Embryonic facial prominence (tissue), 1 donor: ENCODE measurements around the gene TMEM39B.
"Not testable (repeated sequence)": the region's sequence is repeated elsewhere in the genome, so short reads cannot be mapped to it uniquely, and the experiment has no call there.

Source experiments
- DNase-seq: peaks from one replicate; pipeline ENCODE4 v3.0.0-alpha.2; 2016; ENCODE audit errors: extremely low spot score

TMEM39B gene

DNA sequence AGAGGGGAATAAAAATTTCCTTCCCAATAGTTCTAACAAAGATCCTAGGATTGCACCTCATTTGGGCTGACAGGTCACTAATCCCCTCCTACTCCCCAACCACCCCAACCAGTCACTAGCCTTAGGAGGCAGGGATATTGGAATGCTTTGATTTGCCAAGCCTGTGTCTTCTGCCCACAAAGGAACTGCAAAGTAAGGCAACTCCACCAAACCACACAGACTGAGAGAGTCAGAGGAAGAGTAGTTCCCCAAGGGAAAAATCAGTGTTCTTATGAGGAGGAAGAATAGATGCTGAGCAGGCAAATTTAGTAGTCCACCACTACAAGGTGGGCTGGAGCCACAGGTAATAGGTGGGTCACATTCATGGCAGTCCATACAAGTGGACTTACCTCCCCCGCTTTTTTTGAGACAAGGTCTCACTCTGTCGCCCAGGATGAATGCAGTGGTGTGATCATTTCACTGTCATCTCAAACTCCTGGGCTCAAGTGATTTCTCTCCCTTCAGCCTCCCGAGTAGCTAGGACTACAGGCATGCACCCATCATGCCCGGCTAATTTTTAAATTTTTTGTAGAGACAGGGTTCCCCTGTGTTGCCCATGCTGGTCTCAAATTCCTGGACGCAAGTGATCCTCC is 3.7 kb upstream of the TMEM39B start:
- DNase-seq: no peak

DNA sequence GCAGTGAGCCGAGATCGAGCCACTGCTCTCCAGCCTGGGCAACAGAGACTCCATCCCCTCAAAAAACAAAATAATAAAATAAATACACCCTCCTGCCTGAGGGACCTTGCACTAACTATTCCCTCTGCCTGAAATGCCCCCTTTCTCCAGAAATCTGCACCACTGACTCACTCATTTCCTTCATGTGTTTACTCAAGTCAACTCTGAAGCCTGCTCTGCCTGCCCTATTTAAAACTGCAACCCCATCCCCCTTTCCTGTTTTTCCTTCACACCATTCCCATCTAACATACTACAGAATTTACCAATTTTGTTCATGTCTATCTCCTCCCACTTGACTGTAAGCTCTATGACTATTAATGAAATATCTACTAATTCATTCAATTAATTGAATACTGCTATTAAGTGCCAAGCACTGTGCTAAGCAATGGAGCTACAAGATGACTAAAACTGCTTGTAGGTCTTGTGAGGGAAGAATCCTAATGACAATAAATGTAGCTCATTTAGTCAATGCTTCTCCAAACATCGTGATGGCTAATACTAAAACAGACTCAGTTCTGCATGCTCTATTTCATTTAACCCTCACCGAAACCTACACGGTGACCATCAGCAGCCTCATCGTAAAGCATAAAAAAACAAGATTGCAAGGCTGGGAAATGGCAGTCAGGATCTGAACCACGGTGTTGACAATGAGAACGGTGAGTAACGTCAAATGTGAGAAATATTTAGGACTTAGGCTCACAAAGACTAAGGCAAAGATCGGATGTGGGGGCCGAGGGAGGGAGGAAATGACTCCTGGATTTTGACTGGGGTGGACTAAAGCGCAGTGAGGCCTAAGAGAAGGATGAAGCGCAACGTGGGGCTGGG is 749 bp upstream of the TMEM39B start:
- no peak for DNase-seq

DNA sequence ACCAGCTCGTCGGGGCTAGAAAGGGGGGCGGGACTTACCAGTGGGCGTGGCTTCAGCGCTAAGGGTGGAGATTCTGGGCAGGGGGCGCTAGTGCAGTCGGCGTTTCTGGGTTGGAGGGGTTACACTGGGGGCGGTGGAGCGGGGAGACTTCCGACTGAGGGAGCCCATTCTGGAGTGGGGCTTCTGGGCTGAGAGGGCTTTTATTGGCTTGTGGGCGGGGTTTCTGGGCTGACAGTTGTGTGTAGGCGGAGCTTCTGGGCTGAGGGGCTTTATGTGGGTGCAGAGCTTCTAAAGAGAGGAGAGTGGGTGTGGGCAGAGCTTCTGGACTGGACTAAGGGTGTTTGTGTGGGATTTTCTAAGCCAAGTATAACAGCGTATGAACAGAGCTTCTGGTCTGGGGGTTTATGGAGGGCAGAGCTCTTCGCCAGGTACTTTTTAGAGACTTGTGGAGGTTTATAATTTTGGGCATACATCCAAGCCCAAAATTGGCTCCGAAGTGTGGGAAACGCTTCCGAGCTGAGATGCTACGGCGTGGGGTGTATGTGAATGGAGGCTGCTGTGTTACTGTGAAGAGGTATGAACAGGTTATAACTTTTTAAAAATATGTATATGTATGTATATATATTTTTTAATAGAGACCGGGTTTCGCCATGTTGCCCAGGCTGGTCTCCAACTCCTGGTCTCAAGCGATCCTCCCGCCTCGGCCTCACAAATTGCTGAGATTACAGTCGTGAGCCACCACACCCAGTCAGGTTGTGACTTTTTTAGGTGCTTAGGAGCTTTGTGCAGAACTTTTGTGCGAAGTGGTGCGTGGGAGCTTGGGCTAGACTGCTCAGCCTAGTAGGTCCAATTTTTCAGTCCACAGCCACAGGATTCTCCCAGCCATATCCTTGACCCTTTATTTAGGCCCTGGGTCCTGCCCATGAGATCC is 825 bp downstream of the TMEM39B start:
- DNase-seq: peak; percentile 90

DNA sequence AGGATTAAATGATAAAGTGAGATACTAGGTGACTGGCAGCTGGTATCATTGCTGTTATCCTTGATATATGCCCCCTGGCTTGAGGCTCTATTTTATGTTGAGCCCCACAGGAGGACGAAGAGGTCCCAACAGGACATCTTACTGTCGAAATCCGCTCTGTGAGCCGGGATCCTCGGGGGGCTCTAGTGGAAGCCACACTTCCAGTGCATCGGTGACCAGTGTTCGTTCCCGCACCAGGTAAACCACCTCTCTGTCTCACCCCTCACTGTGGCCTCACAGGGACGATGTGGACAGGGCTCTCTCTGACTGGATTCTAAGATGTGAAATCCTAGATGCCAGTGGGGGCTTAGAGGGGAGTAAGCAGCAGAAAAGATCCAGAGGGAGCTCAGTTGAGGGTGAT is 2.1 kb downstream of the TMEM39B start:
- no peak for DNase-seq

DNA sequence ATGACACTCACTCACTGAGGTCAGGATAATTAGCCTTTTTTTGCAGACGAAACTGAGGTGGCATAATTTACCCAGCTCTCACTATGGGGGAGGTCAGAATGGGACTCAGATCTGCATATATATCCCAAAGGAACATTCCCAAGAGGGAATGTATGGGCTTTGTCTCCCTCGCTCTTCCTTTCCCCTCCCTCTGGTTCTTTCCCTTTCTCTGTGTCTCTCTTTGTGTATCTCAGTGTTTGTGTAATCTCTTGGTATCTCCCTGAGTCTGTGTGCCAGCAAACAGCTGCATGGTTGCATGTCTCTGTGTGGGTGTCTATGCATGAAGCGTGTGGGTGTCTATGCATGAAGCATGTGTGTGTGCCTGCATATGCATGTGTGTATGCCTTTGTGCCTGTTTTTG is 4.7 kb downstream of the TMEM39B start:
- no peak for DNase-seq

DNA sequence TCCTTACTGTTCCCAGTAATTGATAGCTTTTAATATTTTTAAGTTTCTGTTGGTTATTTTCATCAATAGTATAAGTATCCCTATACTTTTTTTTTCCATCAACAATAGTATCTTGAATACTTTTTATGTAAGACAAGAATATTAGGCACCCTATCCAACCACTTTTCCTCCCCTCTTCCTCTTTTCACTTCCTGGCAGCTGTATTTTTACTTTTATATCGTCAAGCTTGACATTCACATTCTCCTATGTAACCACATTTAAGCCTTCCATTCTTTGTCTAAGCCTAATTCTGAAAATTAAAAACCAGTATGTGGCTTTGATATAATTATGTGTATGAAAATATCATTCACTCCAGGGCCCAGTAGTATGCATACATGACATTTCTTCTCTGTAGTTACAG is 9.3 kb downstream of the TMEM39B start:
- DNase-seq: no peak

DNA sequence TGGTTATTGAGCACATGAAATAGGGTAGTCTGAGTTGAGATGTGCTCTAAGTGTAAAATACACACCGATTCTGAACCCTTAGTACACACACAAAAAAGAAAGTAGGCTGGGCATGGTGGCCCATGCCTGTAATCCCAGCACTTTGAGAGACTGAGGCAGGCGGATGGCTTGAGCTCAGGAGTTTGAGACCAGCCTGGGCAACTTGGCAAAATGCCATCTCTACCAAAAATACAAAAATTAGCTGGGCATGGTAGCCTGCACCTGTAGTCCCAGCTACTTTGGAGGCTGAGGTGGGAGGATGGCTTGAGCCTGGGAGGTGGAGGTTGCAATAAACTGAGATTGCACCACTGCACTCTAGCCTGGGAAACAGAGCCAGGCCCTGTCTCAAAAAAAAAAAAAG is 13.6 kb downstream of the TMEM39B start:
- DNase-seq: not testable (repeated sequence)

DNA sequence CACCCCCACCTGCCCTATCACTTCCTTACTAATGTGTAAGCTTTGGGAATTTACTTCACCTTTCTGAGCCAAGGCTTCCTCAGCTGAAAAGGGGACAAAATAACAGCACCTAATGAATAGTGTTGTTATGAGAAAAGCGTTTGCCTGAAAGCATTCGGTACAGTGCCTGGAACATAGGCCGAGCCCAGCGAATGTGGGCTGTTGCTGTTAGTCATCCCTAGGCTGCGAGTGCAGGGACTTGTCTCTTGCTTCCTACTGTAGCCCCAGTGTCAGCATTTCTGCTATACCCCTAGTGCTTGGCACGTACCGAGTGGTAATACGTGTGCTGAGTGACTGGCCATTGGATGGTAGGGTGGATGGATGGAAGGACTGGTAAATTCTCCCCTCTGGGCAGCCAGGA is 18.4 kb downstream of the TMEM39B start:
- DNase-seq: no peak

DNA sequence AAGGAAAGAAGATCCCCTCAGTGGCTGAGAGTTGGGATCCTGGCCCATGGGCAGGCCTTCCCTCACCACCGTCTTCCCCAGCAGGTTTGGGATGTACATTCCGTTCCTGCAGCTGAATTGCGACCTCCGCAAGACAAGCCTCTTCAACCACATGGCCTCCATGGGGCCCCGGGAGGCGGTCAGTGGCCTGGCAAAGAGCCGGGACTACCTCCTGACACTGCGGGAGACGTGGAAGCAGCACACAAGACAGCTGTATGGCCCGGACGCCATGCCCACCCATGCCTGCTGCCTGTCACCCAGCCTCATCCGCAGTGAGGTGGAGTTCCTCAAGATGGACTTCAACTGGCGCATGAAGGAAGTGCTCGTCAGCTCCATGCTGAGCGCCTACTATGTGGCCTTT is 18.9 kb downstream of the TMEM39B start:
- DNase-seq: no peak

DNA sequence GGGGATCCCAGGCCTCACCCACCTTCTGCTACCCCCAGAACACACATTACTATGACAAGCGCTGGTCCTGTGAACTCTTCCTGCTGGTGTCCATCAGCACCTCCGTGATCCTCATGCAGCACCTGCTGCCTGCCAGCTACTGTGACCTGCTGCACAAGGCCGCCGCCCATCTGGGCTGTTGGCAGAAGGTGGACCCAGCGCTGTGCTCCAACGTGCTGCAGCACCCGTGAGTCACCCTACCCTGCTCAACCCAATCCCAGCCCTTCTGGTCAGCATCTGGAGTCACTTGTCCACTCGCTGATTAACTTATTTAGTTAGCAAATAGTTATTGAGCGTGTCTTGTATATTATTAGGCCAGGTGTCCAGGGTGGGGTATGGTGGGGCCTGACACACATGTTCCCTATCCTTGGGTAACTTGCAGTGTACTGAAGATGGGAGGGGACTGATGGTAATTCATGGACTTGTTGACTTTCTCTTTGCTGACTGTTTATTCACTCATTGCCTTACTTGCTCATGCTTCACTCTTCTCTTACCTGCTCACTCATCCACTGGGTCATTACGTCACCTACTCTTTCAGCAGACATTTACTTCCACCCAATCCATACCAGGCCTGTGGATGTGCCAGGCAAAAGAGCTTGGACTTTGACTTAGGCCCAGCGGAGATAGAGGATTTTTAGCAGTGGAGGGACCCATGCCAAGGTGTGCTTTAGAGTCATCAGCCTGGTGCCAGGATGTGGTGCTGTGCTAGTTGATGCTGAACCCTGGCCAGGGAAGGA is 22.2 kb downstream of the TMEM39B start:
- no peak for DNase-seq

DNA sequence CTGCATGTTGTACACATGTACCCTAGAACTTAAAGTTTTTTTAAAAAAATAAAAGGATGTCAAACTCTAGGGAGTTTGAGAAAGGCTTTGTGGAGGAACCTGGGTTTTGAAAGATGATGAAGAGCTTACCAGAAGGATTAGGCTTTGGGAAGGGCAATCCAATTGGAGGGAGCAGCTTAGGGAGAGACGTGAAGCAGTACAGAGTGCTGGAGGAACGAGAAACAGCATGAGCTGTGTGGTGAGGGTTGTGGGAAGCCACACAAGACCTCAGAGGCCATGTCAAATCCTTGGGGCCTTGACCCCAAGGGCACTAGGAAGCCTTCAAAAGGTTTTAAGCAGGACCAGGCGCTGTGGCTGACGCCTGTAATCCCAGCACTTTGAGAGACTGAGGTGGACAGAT is 26.7 kb downstream of the TMEM39B start:
- DNase-seq: no peak

DNA sequence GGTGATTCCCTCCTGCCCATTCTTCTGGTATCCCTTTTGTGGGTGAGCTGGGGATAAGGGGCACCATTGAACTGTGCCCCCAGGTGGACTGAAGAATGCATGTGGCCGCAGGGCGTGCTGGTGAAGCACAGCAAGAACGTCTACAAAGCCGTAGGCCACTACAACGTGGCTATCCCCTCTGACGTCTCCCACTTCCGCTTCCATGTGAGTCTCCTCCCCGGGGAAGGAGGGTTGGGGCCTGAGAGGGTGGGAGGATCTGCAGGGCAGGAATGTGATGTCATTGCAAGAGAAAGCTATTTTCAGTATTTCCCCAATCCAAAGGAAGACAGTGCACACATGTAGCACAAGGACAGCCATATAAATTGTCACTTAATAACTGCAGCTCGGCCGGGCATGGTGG is 27.6 kb downstream of the TMEM39B start:
- no peak for DNase-seq

DNA sequence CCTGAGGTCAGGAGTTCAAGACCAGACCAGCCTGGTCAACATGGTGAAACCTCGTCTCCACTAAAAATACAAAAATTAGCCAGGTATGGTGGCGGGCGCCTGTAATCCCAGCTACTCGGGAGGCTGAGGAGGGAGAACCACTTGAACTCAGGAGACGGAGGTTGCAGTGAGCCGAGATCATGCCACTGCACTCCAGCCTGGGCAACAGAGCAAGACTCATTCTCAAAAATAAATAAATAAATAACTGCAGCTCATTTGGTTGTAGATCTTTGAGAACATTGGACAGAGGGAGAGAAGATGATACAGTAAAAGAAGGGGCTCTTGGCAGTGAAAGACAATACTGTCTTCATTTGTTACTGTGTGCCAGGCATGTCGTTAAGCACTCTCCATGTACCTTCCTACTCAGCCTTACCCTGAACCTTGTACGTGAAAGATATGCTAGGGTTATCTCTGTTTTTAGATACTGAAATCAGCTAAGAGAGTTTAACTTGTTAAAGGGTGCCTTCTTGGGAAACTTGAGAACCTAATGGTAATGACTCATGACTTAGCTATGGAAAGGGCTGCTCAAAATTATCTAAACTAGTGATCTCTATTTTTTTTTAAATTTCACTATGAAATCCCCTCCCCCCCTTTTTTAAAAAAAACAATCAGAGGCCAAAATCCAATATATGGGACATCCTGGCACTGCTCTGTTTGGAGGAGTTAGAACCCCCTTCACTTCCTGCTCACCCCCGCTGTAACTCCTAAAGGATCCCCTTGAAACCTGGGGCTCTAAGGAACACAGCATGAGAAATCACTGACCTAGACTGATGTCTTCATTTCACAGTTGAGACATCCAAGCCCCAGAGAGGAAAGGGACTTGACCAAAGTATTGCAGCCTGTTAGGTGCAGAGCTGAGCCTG is 28.3 kb downstream of the TMEM39B start:
- DNase-seq: no peak

DNA sequence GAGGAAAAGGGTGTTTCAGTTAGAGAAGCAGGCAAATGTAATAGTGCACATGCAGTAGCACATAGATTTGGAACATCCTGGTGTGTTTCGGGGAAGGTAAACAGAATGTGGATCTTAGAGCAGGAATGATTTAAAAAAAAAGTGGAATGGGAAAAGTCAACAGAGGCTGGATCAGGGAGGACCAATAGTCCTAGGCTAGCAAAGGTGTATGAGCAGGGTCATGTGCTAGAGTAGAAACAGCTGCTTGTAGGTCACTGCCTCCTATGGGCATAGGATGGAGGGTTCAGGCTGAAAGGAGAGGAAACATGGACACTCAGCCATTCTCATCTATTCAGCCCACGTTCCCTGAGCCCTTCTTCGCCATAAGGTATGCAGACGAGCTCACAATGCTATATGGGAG is 31.4 kb downstream of the TMEM39B start:
- DNase-seq: no peak

DNA sequence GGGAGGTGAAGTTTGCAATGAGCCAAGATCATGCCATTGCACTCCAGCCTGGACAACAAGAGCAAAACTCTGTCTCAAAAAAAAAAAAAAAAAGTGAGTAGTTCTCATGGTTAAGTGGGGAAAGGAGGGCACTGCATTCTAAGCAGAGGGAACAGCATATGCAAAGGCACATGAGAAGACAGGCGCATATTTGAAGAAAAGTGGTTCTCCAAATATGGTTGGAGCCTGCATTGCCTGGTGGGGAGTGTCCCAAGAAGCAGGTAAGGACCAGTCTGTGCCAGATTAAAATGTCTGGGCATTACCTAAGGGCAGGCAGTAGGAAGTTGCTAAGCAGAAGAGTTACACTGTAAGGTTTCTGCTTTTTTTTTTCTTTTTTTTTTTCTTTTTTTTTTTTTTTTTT is 32.6 kb downstream of the TMEM39B start:
- DNase-seq: no peak

DNA sequence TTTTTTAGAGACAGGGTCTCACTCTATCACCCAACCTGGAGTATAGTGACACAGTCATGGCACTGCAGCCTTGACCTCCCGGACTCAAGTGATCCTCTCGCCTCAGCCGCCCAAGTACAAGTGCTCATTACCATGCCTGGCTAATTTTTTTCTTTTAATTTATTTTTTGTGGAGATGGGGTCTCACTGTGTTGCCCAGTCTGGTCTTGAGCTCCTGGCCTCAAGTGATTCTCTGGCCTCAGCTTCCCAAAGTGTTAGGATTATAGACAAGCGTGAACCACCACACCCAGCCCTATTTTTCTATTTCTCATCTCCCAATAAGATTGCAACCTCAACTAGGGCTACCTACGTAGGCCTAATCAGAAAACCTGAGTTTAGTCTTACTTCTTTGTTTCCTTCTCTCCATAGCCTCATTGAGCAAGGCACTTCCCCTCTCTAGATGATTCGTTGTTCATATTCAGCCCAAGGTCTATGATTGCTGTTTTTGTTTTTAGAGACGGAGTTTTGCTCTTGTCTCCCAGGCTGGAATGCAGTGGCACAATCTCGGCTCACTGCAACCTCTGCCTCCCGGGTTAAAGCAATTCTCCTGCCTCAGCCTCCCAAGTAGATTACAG is 34.0 kb downstream of the TMEM39B start:
- no peak for DNase-seq

DNA sequence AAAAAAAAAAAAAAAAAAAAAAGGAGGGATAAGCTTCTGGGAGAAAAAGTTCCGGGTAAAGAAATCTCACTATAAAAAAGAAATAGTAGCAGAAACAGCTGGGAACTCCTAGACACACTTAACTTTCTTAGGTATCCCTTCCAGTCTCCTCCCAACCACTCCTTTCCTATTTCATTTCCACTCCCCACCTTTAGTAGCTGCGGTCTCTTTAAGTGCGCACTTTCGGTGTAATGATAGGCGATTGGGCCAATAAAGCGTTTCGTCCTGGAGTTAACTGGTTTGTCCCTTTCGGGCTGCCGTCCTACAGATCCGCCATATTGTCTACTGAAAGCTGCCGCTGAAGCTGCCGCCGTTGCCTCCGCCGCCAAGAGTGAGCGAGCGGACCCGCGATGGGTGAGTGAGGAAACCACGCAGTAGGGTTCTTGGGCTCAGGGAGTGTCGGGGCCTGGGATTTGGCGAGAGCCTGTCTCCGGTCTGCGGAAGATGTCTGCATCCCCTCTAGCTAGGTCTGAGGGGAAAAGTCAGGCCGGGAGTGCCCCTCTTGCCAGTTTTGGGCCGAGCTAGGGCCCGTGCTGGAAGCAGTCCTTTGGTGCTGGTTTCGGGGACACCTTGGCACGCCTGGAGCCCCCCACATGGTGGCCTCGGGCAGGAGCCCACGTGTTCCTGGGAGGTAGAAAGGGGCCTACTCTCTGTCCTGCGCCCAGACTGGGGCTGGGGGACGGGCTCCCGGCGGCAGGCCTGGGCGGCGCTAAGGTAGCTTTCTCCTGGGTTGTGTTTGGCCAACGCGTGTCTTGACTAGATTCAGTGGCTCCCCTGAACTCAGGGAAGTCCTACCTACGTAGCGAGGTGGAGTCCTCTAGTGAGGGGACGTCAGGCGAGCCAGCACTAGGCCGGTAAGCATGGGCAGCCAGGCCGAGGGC is 35.3 kb downstream of the TMEM39B start, which contains the start of gene KPNA6:
KPNA6 (plus strand) TSS at position 315 of the 920 bp plus-strand sequence; CDS start at position 390, 75 bp downstream.
- DNase-seq: peak; percentile 94

DNA sequence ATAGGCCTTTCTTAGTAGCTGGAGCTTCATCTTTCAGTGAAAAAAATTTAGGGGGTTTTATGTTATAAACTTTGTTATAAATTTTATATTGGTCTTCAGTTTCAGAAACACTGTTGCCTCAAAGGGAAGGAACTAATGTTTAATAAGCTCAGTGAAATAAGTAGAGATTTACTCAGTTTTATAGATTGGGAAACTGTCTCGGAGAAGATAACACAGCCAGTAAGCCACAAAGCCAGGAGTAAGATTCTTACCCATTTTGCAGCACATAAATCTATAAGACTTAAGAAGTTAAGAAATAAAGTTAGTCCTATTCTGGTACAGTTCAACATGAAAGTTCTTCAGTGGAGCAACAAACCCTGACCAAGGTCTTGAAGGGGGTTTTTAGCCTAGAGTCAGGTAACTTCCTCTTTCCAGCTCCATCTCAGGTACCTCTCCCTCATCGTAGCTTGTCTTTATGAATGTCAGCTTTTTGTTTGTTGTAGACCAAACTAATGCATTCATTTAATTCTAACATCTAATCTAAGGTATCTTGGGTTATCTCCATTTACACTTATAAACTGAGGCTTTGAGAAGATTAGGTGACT is 38.4 kb downstream of the TMEM39B start:
- no peak for DNase-seq
